Fibroblast of lung (primary cell): ENCODE data around the gene WDR7.

Experiments
- CTCF ChIP-seq, 2 donors: IDR thresholded peaks in 1 of 2; conservative IDR thresholded peaks in 1 of 2; 1 replicate in 1 of 2; 2 replicates in 1 of 2; pipeline ENCODE4 v1.5.1; 2011 to 2012; ENCODE audit warnings: low read length in 2 of 2, control low read depth in 1 of 2, inconsistent platforms in 1 of 2, low read depth in 1 of 2, mild to moderate bottlenecking in 1 of 2
- EZH2 ChIP-seq: IDR thresholded peaks from 2 replicates; pipeline ENCODE4 v1.5.1; 2012; ENCODE audit warnings: low read length, control low read depth, mild to moderate bottlenecking; ENCODE audit errors: missing control alignments

GRCh38 chr18:56747032-56747658 lies 96.0 kb downstream of the WDR7 start:
- TF ChIP-seq CTCF (conservative IDR thresholded peaks at IDR 0.05 in 1 of 2, IDR thresholded peaks at IDR 0.05 in 1 of 2; ENCODE audit: low read depth in 1 of 2, low read length in 2 of 2) (no peak), EZH2 (no peak)
